Measurements from ENCODE around the gene RARB.

GRCh38 chr3:25610779-25611178 is 182.7 kb downstream of the RARB start:
- TF ChIP-seq USF2 (IDR thresholded peaks at IDR 0.05; ENCODE audit: low read depth, low read length) (no peak), USF2 (CRISPR knock-in tag; IDR thresholded peaks at IDR 0.05; ENCODE audit: borderline replicate concordance) (no peak), CHD2 (IDR thresholded peaks at IDR 0.05; ENCODE audit: low read depth, low read length) (no peak), MIER3 (CRISPR knock-in tag; IDR thresholded peaks at IDR 0.05; ENCODE audit: borderline replicate concordance) (no peak), ZNF781 (CRISPR knock-in tag; IDR thresholded peaks at IDR 0.05; ENCODE audit: borderline replicate concordance, not compliant biosample characterization) (no peak), ZNF678 (CRISPR knock-in tag; IDR thresholded peaks at IDR 0.05) (no peak), ZBTB33 (CRISPR knock-in tag; IDR thresholded peaks at IDR 0.05) (no peak), MNT (IDR thresholded peaks at IDR 0.05) (no peak), CTCF (CRISPR knock-in tag; IDR thresholded peaks at IDR 0.05) (no peak), ZBTB8A (CRISPR knock-in tag; IDR thresholded peaks at IDR 0.05; ENCODE audit: borderline replicate concordance, low read depth) (no peak), EP300 (IDR thresholded peaks at IDR 0.05; ENCODE audit: low read depth in 2 of 2, low read length in 2 of 2) (no peak), EP300 (CRISPR knock-in tag; IDR thresholded peaks at IDR 0.05; ENCODE audit: borderline replicate concordance) (no peak), EED (CRISPR knock-in tag; IDR thresholded peaks at IDR 0.05) (no peak), ZFP90 (CRISPR knock-in tag; IDR thresholded peaks at IDR 0.05; ENCODE audit: borderline replicate concordance) (no peak), JUND (CRISPR knock-in tag; IDR thresholded peaks at IDR 0.05) (no peak)

All from HepG2 (cell line).